Endothelial cell of umbilical vein (primary cell): ENCODE results near the gene PCED1B. TPM values are rescaled to one million over a fixed set of nuclear protein-coding genes. Genes with fewer than 3 reads are reported as not detected.

ENCODE experiments used
- BruUV-seq: library from RNA; stranded (reverse); fragments of 400-500 nt; replicated peaks from 2 replicates; lab custom pipeline; 2021; lab: Mats Ljungman, UMichigan
- CTCF ChIA-PET: fragments of 300-600, 350-600 bp; sonication (Branson Sonifier 250); formaldehyde crosslinking; loops from one replicate; lab custom pipeline; 2021; ENCODE audit warnings: antibody characterized with exemption, inconsistent platforms; lab: Charles Lee
- POLR2A ChIA-PET: fragments of 300-600, 350-600 bp; sonication (Branson Sonifier 250); formaldehyde crosslinking; loops from one replicate; lab custom pipeline; 2021; ENCODE audit warnings: antibody characterized with exemption, inconsistent platforms; lab: Charles Lee
- DNase-seq: peaks from one replicate; pipeline ENCODE4 v3.0.0-alpha.2; 2011; ENCODE audit warnings: low read depth, low spot score
- FAIRE-seq: peaks from 2 replicates; lab custom pipeline; 2011; peaks lifted over from hg19 to GRCh38; lab: Jason Lieb, UNC
- H2AFZ ChIP-seq: 2 replicates; pipeline ENCODE4 v1.6.0; 2012; ENCODE audit warnings: low read depth, low read length, control low read depth, inconsistent platforms
- H3K27ac ChIP-seq: 2 replicates; pipeline ENCODE4 v1.5.1; 2011; ENCODE audit warnings: low read depth, mild to moderate bottlenecking, control low read depth, low read length, moderate library complexity; ENCODE audit not compliant: insufficient read depth
- H3K27me3 ChIP-seq, 2 experiments: 2 replicates each; pipeline versions ENCODE4 v1.6.0 to v1.6.1; 2011; ENCODE audit warnings: low read length in 2 of 2, mixed read lengths in 1 of 2; ENCODE audit not compliant: control insufficient read depth in 2 of 2, insufficient read depth in 2 of 2
- H3K36me3 ChIP-seq, 2 experiments: 2 replicates in 1 of 2; 3 replicates in 1 of 2; pipeline ENCODE4 v1.5.1; 2011; ENCODE audit warnings: low read length in 2 of 2, mild to moderate bottlenecking in 1 of 2, moderate library complexity in 1 of 2; ENCODE audit not compliant: control insufficient read depth in 2 of 2, insufficient read depth in 2 of 2; ENCODE audit errors: extremely low read depth in 1 of 2
- H3K4me1 ChIP-seq: 3 replicates; pipeline ENCODE4 v1.5.1; 2011; ENCODE audit warnings: mild to moderate bottlenecking, low read length; ENCODE audit not compliant: control insufficient read depth, insufficient read depth; ENCODE audit errors: extremely low read depth
- H3K4me2 ChIP-seq: 2 replicates; pipeline ENCODE4 v1.6.1; 2011; ENCODE audit warnings: low read length, control low read depth, mixed read lengths; ENCODE audit not compliant: insufficient read depth
- H3K4me3 ChIP-seq, 3 experiments: fragments of 200-600 bp in 1 of 3; sonication (generic), shearing (Covaris generic) in 1 of 3; replicated peaks in 1 of 3; 2 replicates each; pipeline ENCODE4 v1.5.1; 2011 to 2016; ENCODE audit warnings: control low read depth in 3 of 3, low read length in 3 of 3, mild to moderate bottlenecking in 2 of 3, inconsistent platforms in 1 of 3, low read depth in 1 of 3, moderate library complexity in 1 of 3; ENCODE audit not compliant: insufficient read depth in 1 of 3
- H3K79me2 ChIP-seq: 2 replicates; pipeline ENCODE4 v1.6.0; 2012; ENCODE audit warnings: low read length, inconsistent platforms; ENCODE audit not compliant: control insufficient read depth, insufficient read depth
- H3K9ac ChIP-seq: replicated peaks from 2 replicates; pipeline ENCODE3; 2011; ENCODE audit warnings: low read length, control low read depth; ENCODE audit not compliant: insufficient read depth; ENCODE audit errors: extremely low read depth
- H3K9me1 ChIP-seq: replicated peaks from 3 replicates; pipeline ENCODE4 v1.6.0; 2011; ENCODE audit warnings: mild to moderate bottlenecking, low read length; ENCODE audit not compliant: control insufficient read depth, insufficient read depth; ENCODE audit errors: extremely low read depth
- H3K9me3 ChIP-seq: replicated peaks from 2 replicates; pipeline ENCODE4 v1.5.1; 2012; ENCODE audit warnings: low read length, inconsistent platforms; ENCODE audit not compliant: control insufficient read depth, insufficient read depth
- H4K20me1 ChIP-seq: replicated peaks from 2 replicates; pipeline ENCODE3; 2011; ENCODE audit warnings: mild to moderate bottlenecking, low read length; ENCODE audit not compliant: control insufficient read depth, insufficient read depth; ENCODE audit errors: extremely low read depth
- CTCF ChIP-seq, 2 donors: IDR thresholded peaks; 1 replicate in 1 of 2; 2 replicates in 1 of 2; pipeline ENCODE4 v1.5.1; 2011; ENCODE audit warnings: low read length in 2 of 2, mild to moderate bottlenecking in 2 of 2, moderate library complexity in 2 of 2, control low read depth in 1 of 2, inconsistent platforms in 1 of 2, low read depth in 1 of 2; ENCODE audit not compliant: insufficient read depth in 1 of 2; ENCODE audit errors: extremely low read depth in 1 of 2
- EZH2 ChIP-seq: IDR thresholded peaks from 2 replicates; pipeline ENCODE4 v1.6.1; 2012; ENCODE audit warnings: borderline replicate concordance, low read depth, mild to moderate bottlenecking, moderate library complexity, low read length, inconsistent platforms; ENCODE audit not compliant: severe bottlenecking
- FOS ChIP-seq: IDR thresholded peaks from 2 replicates; pipeline ENCODE4 v1.6.1; 2011; ENCODE audit warnings: mild to moderate bottlenecking, low read length, moderate library complexity, borderline replicate concordance; ENCODE audit not compliant: insufficient read depth
- GATA2 ChIP-seq: IDR thresholded peaks from 2 replicates; pipeline ENCODE4 v1.7.0; 2011; ENCODE audit warnings: low read depth, mild to moderate bottlenecking, moderate library complexity, mixed read lengths, low read length; ENCODE audit not compliant: insufficient read length, insufficient read depth
- JUN ChIP-seq: IDR thresholded peaks from 2 replicates; pipeline ENCODE4 v1.6.1; 2011; ENCODE audit warnings: borderline replicate concordance, low read depth; ENCODE audit not compliant: insufficient read length, insufficient read depth
- MAX ChIP-seq: IDR thresholded peaks from 2 replicates; pipeline ENCODE4 v1.6.1; 2011; ENCODE audit not compliant: insufficient read depth, insufficient read length
- MYC ChIP-seq: IDR thresholded peaks from one replicate; pipeline ENCODE4 v1.6.1; 2011; ENCODE audit warnings: mild to moderate bottlenecking, low read depth, low read length
- POLR2A ChIP-seq: IDR thresholded peaks from 2 replicates; pipeline ENCODE4 v1.6.1; 2012; ENCODE audit warnings: low read depth, mild to moderate bottlenecking, control low read depth, low read length
- POLR2AphosphoS5 ChIP-seq: IDR thresholded peaks from 2 replicates; pipeline ENCODE4 v1.6.1; 2012; ENCODE audit warnings: low read depth, mild to moderate bottlenecking, control low read depth, low read length, moderate library complexity; ENCODE audit not compliant: insufficient read depth
- dilution Hi-C: fragments of 300-500 bp; cut with MboI; formaldehyde crosslinking; loops from one replicate; pipeline ENCODE4 v1.15.0; 2019; ENCODE audit warnings: low sequenced_read_pairs; ENCODE audit not compliant: extremely low pct_ligation_motif_present
- intact Hi-C: fragments of 100-400 bp; cut with micrococcal nuclease; formaldehyde crosslinking; loops from one replicate; pipeline ENCODE4 v1.10.0; 2022
- polyA plus RNA-seq, 4 experiments: library from polyadenylated mRNA; depleted of rRNA in 3 of 4; stranded (reverse) in 3 of 4; unstranded in 1 of 4; fragments of >200 nt; gene quantifications; 2 replicates each; pipeline versions ENCODE4 v1.2.1 to v1.2.3, GENCODE V29; 2011 to 2012; ENCODE audit warnings: missing spikeins in 1 of 4
- total RNA-seq: library from RNA; stranded (reverse); gene quantifications from 2 replicates; pipeline ENCODE4 v1.2.3, GENCODE V29; 2021

Gene PCED1B
- total and polyA plus RNA-seq, 2 donors (not counting 3 experiments of a cell fraction or from before 2014, with no cell fraction given) = 1.7 to 2.6 TPM

- FAIRE-seq (no peak), DNase-seq (no peak)
- CTCF ChIA-PET = no interaction called here
- H3K79me2 ChIP-seq = no peaks in the 10 kb centered on the region
- H3K9me3 ChIP-seq = no peaks in the 10 kb centered on the region
- H3K4me2 ChIP-seq = no peak overlapping the region
- no peaks in the 10 kb centered on the region for H3K9me1 ChIP-seq
- H3K4me3 ChIP-seq = no peak overlapping the region
- peaks cover 6 to 8% of the 10 kb centered on the region in 2 experiments for H3K27me3 ChIP-seq
- H3K9ac ChIP-seq = no peak overlapping the region
- no peaks in the 10 kb centered on the region for H3K36me3 ChIP-seq
- no peak overlapping the region for H3K27ac ChIP-seq
- H3K4me1 ChIP-seq = peaks cover under 1% of the 10 kb centered on the region
- POLR2A ChIA-PET = interaction anchor here (0.6 kb wide), 1 partner anchor 400 kb away, joined by 3 read pairs; no protein-coding TSS in a partner anchor
- H2AFZ ChIP-seq = no peak overlapping the region
- no TSS peak for BruUV-seq
- intact Hi-C loops = no loop called here
- H4K20me1 ChIP-seq = no peaks in the 10 kb centered on the region
- no peak for TF ChIP-seq CTCF (IDR thresholded peaks at IDR 0.05; ENCODE audit: extremely low read depth in 1 of 2, insufficient read depth in 1 of 2, low read depth in 1 of 2, low read length in 2 of 2)
- no peak for TF ChIP-seq POLR2AphosphoS5
- no peak for TF ChIP-seq JUN
- dilution Hi-C loops = no loop called here
Measured at GRCh38 chr12:47264951-47265350, 185.5 kb downstream of the PCED1B start.

GRCh38 chr12:47265391-47265790 is 186.0 kb downstream of the PCED1B start:
- no peaks in the 10 kb centered on the region for H3K9me1 ChIP-seq
- TF ChIP-seq GATA2 = no peak
- no peak for TF ChIP-seq CTCF (IDR thresholded peaks at IDR 0.05; ENCODE audit: extremely low read depth in 1 of 2, insufficient read depth in 1 of 2, low read depth in 1 of 2, low read length in 2 of 2)
- no peak for TF ChIP-seq JUN
- no peak for TF ChIP-seq MYC
- no peak for TF ChIP-seq FOS
- TF ChIP-seq POLR2A = no peak
- no peak for TF ChIP-seq POLR2AphosphoS5
- TF ChIP-seq MAX = no peak
- no peak for TF ChIP-seq EZH2
- BruUV-seq = no TSS peak
- intact Hi-C loops = no loop called here
- H3K36me3 ChIP-seq = no peaks in the 10 kb centered on the region
- ChIA-PET POLR2A (no interaction called here), CTCF (no interaction called here)
- no peaks in the 10 kb centered on the region for H3K4me1 ChIP-seq
- H3K9ac ChIP-seq = no peak overlapping the region
- H4K20me1 ChIP-seq = no peaks in the 10 kb centered on the region
- DNase-seq = no peak
- peaks cover 6 to 8% of the 10 kb centered on the region in 2 experiments for H3K27me3 ChIP-seq
- H3K9me3 ChIP-seq = no peaks in the 10 kb centered on the region
- no peak overlapping the region for H3K4me2 ChIP-seq
- no peak overlapping the region for H2AFZ ChIP-seq
- FAIRE-seq = no peak
- H3K27ac ChIP-seq = no peak overlapping the region
- dilution Hi-C loops = no loop called here
- H3K4me3 ChIP-seq = no peak overlapping the region
- H3K79me2 ChIP-seq = no peaks in the 10 kb centered on the region
